A549 treated with CORT108297 at 1 μM for 4 hours (cell line): ENCODE measurements around the gene DNAAF9. TPM values are rescaled to one million over a fixed set of nuclear protein-coding genes. Genes with fewer than 3 reads are reported as not detected.

Source experiments
- total RNA-seq: library from RNA; stranded (reverse); fragments of 200-300 nt; extraction: Qiagen RNA extraction; gene quantifications from 5 replicates; pipeline ENCODE4 v1.2.3, GENCODE V29; 2022

DNAAF9 gene
- 4.5 to 6.2 TPM (median 5.1 TPM) in 5 replicates for total RNA-seq

GRCh38 chr20:3407040-3407770 lies at the start of gene DNAAF9:
Gene DNAAF9, minus strand, starts transcription at chr20:3407669. Its CDS starts 112 bp downstream, at chr20:3407557.

Other genes starting within 250 kb of the DNAAF9 start
- gene FASTKD5, start 247.8 kb downstream of the DNAAF9 start, total RNA-seq = 42.4 to 47.0 TPM (median 45.6 TPM) in 5 replicates
- 3.4 to 4.1 TPM (median 3.9 TPM) in 5 replicates for gene UBOX5, start 247.8 kb downstream of the DNAAF9 start, total RNA-seq
- 2.6 to 3.6 TPM (median 3.2 TPM) in 5 replicates for gene LZTS3, start 234.1 kb downstream of the DNAAF9 start, total RNA-seq
- gene DDRGK1, start 203.0 kb downstream of the DNAAF9 start, total RNA-seq = 74.9 to 97.9 TPM (median 96.7 TPM) in 5 replicates
- gene ITPA, start 198.2 kb downstream of the DNAAF9 start, total RNA-seq = 129 to 147 TPM (median 136 TPM) in 5 replicates
- 6.1 to 7.5 TPM (median 6.7 TPM) in 5 replicates for gene SLC4A11, start 168.5 kb downstream of the DNAAF9 start, total RNA-seq
- gene ATRN, start 63.3 kb upstream of the DNAAF9 start, total RNA-seq = 19.3 to 28.2 TPM (median 25.5 TPM) in 5 replicates